HG02981 (cell line): ENCODE results near the gene COG6.

ENCODE experiments used
- ATAC-seq: cut with Tn5 transposase; IDR thresholded peaks from one replicate; pipeline ENCODE4 v1.9.1; 2021; ENCODE audit warnings: mild to moderate bottlenecking, moderate library complexity; ENCODE audit not compliant: unreplicated experiment

Gene COG6

GRCh38 chr13:39767791-39768517, 112.5 kb downstream of the COG6 start:
- ATAC-seq, result no peak

DNA sequence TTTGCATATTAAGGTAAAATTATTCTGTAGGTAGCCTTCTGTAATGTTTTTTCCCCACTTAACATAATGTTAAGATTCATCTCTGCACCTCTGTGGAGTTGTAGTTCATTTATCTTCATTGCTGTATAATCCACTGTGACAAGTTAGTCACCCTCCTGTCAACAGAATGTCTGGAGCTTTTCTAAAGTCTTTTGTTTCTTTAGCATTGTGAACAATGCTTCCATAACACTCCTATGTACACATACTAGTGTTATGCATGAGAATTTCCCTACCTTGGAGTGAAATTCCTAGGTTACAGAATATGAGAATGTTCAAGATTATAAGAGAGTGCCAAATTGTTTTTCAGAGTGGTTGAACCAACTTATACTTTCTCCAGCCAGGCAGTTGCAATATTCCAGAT, 113.5 kb downstream of the COG6 start:
- ATAC-seq, result no peak

- no peak for ATAC-seq
Measured at GRCh38 chr13:39770221-39771090, 115.0 kb downstream of the COG6 start.

DNA sequence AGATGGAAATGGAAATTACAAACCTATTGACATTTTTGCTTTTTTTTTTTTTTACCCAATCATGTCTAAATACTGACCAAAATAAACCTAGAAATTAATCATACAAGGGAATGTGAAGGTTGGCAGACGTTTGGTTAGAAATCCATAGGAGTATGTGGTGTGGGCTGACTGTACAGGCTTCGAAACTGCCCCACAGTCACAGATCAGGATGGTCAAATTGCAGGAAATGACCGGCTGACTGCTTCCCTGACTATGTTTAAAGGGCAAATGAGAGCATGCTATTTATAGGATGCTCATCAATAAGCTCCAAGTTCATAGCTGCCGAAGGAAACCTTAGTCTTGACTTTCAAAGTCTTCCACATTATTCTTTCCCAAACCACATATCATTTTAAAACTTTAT, 118.4 kb downstream of the COG6 start:
- no peak for ATAC-seq

- peak; percentile 52 for ATAC-seq
Measured at GRCh38 chr13:39776439-39776838, 121.0 kb downstream of the COG6 start.

DNA sequence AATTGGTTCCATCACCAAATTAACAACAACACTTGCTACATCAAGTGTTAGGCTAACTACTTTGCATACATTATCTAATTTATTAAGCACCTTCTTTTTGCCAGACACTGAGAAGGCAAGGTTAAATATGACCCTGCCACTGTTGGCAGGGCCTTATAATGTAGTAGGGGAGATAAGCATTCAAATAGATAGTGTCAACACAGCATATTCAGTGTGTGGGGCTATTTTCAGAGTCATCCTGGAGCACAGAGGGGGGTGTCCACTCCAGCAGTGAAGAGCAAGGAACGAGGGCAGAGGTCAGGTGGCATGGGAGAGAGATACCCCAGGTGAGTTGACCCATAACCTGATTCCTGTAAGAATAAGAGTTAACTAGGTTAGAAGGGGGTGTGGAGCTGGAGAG, 121.6 kb downstream of the COG6 start:
- peak; percentile 19 for ATAC-seq

DNA sequence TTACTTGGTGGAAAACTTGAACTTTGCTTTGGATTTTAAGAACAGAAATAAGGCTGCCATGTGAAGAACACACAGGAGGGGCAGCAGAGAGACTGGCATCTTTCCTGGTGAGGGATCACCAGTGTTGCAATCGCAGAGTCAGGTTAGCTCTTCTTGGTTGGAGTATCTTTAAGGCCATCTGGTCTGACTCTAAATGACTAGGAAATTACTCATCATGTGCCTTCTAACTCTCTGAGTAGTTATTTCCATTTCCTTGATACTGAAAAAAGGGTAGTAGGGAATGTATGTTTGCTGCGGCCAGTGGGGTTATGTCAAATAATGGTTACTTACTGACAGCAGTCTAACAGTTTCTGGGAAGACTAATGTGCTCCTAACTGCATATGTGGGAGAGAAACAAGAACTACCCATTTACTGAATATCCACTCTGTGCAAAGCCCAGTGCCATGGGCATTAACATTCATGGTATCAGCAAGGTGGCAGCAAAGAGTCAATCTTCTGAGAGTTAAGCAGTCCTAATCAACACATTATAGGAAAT, 122.1 kb downstream of the COG6 start:
- peak; percentile 46 for ATAC-seq

DNA sequence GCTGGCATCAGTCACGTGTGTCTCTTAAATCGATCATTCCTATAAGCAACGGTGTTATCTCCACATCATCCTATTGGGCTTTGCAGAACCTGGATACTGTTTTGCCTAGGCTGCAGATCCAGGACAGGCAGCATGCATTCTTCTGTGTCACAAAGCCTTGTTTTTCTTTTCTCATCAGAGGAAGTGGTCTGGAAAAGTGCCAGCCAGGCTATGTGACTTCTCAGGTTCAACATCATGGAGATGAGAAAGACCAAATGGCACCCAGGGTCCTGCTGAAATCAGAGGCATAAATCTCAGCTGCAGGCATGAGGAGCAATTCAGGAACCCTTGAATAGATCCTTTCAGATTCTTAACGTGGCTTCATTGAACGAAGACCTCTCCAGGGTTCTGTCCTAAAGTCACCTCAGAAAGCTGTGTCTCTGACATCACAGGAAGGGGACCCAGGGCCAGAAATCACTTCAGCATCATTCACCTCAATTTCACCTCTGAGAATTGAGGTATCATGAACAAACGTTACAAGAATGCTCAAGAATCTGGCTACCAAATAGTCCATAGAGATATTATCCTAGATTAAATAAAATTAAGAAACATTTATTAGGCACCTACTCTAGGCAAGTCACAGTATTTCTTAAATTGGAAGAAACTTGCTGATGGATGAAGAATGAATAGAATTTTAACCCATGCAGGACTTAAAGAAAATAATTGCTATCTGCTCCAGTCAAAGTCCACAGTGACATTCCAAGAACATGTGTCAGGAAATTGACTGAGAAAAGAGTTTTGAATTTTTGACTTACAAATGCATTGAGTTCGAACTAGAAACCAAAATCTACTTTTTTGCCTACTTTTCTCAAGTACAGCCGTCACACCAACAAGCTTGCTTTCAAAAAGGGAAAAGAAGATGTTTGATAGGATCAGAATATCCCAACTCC, 124.1 kb downstream of the COG6 start:
- no peak for ATAC-seq

DNA sequence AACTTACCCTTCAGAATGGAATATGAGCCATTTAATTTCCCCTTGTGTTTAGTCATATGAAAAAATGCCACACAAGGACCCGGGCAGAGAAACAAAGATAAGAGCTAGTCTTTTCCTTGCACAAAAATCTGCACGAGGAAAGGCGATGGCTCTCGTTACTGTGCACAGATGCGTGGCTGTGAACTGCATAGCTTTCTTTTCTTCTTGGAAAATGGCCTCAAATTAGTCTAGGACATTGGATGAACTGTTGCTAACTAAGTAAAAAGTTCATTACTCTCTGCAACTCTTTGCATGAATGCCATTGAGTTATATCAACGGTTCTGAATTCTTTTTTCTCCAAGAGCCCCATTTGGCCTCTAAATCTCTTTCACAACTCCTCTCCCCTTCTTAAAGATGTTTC, 125.2 kb downstream of the COG6 start:
- ATAC-seq, result no peak

DNA sequence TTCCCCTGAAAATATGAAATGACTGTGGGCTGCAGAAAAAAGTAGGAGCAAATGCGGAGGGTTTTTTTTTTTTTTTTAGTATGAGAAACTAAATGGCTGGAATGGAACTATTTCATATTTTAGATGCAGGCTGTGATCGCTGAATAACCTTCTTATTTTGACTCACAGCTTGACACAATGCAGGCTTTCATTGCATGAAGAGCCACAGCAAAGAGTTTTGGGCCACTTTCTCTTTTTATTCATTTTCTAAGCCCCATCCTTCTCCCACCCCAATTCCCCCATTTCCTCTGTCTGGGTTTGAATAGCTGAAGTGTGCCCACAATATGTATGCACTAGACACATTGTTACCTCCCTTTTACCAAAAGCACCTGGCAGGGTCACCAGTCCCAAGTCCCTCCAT, 125.9 kb downstream of the COG6 start:
- no peak for ATAC-seq

GRCh38 chr13:39783051-39783450, 127.6 kb downstream of the COG6 start:
- no peak for ATAC-seq

DNA sequence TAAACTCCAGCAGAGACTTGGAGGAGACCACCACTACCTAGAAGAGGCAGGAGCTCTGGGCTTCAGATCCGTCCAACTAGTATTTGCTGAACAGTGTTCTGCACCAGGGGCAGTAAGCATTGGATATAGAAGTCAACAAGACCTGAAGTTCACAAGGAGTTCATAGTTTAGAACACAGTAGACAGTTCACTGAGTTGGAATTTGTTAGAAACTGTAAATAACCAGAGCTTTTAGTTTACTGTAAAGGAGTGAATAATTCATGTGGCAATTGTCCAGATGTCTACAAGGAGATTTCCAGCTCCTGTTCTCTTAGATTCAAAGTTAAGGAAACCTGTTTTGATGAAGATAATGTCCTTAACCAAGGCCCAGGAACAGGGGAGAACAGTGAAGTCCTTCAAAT, 128.9 kb downstream of the COG6 start:
- ATAC-seq, result no peak

DNA sequence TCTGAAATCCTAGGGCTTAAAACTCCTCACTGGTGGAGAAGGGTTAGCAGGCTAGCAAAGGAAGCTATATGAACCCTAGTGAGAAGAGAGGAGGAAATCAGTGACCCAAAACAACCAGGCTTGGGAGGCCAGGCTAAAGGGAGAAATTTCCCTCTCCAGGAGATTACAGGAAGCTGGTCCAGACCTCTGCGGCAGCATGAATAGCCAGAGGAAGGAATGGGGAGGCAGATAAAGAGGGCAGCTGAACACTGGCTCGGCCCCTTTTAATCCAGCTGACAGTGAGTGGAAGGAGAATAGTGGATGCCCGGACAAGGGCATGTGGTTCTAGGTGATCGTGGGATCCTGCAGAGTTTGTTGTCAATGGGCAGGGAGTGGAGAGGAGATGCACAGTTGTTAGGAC, 130.6 kb downstream of the COG6 start:
- ATAC-seq, result no peak

DNA sequence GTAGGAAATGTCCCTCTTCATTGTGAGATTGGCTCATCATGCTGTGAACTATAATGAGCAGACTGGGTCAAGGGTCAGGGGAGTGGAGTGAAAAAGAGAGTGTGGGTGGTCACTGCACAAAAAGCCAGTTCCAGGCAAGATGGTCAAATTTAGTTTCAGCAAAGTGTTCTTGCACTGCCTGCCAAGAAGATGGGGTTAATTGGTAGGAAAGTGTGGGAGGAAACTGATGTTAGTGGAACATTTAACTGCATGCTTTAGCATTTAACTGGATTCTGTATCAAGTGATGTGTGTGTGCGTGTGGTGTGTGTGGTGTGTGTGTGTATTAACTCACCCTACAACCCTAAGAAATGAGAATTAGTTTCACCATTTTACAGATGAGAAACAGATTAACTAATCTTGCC, 131.6 kb downstream of the COG6 start:
- no peak for ATAC-seq

DNA sequence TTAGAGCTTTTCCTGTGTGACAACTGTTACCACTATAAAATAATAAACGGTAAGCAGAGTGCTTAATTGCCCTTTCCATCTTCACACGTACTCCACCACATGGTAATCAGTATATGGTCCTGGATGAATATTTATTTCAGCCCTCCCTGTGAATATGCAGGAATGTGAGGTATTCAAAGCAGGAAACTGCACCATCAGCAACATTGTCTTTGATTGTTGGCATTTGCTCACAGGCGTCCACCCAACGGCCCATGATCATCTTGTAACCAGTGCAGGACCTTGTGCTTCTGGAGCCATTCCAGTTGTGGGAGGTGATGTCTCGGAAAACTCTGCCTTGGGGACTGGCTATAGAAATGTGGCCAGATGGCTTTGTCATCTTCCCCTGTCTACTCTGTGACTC, 132.6 kb downstream of the COG6 start:
- no peak for ATAC-seq

DNA sequence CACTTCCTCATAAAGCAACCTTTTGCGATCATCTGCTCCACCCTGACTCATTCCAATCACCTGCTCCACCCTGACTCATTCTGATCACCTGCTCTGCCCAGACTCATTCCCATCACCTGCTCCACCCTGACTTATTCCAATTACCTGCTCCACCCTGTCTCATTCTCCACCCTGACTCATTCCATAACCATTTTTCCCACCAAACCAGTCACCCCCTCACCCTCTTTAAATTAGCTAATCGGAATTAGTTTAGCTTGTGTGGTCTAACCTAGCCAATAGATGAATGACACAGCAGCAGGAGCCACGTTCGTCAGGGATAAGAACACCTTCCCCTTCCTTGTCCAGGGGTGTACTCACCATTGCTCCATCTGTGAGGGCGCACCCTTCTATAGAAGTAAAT, 134.0 kb downstream of the COG6 start:
- no peak for ATAC-seq
